Endodermal cell (in vitro differentiated cells): ENCODE results near the gene PODXL2. TPM values are rescaled to one million over a fixed set of nuclear protein-coding genes. Genes with fewer than 3 reads are reported as not detected.

ENCODE experiments used
- DNase-seq: peaks from one replicate; pipeline ENCODE4 v3.0.0-alpha.2; 2017
- H3K27ac ChIP-seq: 2 replicates; pipeline ENCODE4 v1.5.1; 2013; ENCODE audit warnings: mild to moderate bottlenecking, low read depth, low read length, moderate library complexity
- H3K27me3 ChIP-seq: 2 replicates; pipeline ENCODE4 v1.6.1; 2013; ENCODE audit warnings: mild to moderate bottlenecking, low read length, moderate library complexity; ENCODE audit not compliant: insufficient read depth, control insufficient read depth, poor library complexity, severe bottlenecking
- H3K36me3 ChIP-seq: 2 replicates; pipeline ENCODE4 v1.7.0; 2013; ENCODE audit warnings: mild to moderate bottlenecking, low read length, moderate library complexity; ENCODE audit not compliant: control insufficient read depth, insufficient read depth
- H3K4me1 ChIP-seq: one replicate; pipeline ENCODE4 v1.7.0; 2013; ENCODE audit warnings: low read length; ENCODE audit not compliant: control insufficient read depth, insufficient read depth
- H3K4me3 ChIP-seq: 2 replicates; pipeline ENCODE4 v1.5.1; 2013; ENCODE audit warnings: mild to moderate bottlenecking, low read length, moderate library complexity
- H3K9ac ChIP-seq: 2 replicates; pipeline ENCODE4 v1.6.1; 2013; ENCODE audit warnings: mild to moderate bottlenecking, low read length, moderate library complexity; ENCODE audit not compliant: poor library complexity, severe bottlenecking; ENCODE audit errors: extremely low read depth
- H3K9me3 ChIP-seq: 2 replicates; pipeline ENCODE4 v1.6.1; 2013; ENCODE audit warnings: mild to moderate bottlenecking, low read length, moderate library complexity; ENCODE audit not compliant: control insufficient read depth
- H3K27ac Mint-ChIP-seq: 2 replicates; pipeline ENCODE4 v1.8.0; 2020; ENCODE audit warnings: mixed read lengths
- H3K27me3 Mint-ChIP-seq: 2 replicates; pipeline ENCODE4 v1.8.0; 2021; ENCODE audit warnings: mild to moderate bottlenecking, mixed read lengths; ENCODE audit not compliant: insufficient read depth
- H3K36me3 Mint-ChIP-seq: 2 replicates; pipeline ENCODE4 v1.8.0; 2020; ENCODE audit warnings: low read depth, mixed read lengths
- H3K4me1 Mint-ChIP-seq: 2 replicates; pipeline ENCODE4 v1.8.0; 2020; ENCODE audit warnings: mixed read lengths
- H3K4me3 Mint-ChIP-seq: 2 replicates; pipeline ENCODE4 v1.8.0; 2020; ENCODE audit warnings: mild to moderate bottlenecking, moderate library complexity, mixed read lengths
- H3K9me3 Mint-ChIP-seq: 2 replicates; pipeline ENCODE4 v1.8.0; 2020; ENCODE audit warnings: mild to moderate bottlenecking, mixed read lengths
- CTCF ChIP-seq: fragments of 200-600 bp; sonication (generic); conservative IDR thresholded peaks from 2 replicates; pipeline ENCODE4 v1.5.0; 2021; ENCODE audit warnings: antibody characterized with exemption, mild to moderate bottlenecking
- WGBS, 2 experiments: methylation state at CpG; one replicate each; pipeline versions ENCODE4 v1.1.5 to v1.1.7; 2013; ENCODE audit warnings: missing lambda C conversion rate in 2 of 2, mixed read lengths in 1 of 2; ENCODE audit not compliant: insufficient coverage in 1 of 2, insufficient read length in 1 of 2; 5-methylcytosine and 5-hydroxymethylcytosine counted together
- total RNA-seq, 2 donors: library from RNA; stranded (reverse); fragmentation: NEBNext Ultra II Directional in 1 of 2; extraction: Animal tissue kit (Norgen Biotek cat#: 25700) in 1 of 2; gene quantifications; 2 replicates in 1 of 2; 3 replicates in 1 of 2; pipeline ENCODE4 v1.2.1, GENCODE V29; 2021

Gene PODXL2
- total RNA-seq, 2 donors from 2014 or later, result 11.8 to 16.5 TPM

DNA sequence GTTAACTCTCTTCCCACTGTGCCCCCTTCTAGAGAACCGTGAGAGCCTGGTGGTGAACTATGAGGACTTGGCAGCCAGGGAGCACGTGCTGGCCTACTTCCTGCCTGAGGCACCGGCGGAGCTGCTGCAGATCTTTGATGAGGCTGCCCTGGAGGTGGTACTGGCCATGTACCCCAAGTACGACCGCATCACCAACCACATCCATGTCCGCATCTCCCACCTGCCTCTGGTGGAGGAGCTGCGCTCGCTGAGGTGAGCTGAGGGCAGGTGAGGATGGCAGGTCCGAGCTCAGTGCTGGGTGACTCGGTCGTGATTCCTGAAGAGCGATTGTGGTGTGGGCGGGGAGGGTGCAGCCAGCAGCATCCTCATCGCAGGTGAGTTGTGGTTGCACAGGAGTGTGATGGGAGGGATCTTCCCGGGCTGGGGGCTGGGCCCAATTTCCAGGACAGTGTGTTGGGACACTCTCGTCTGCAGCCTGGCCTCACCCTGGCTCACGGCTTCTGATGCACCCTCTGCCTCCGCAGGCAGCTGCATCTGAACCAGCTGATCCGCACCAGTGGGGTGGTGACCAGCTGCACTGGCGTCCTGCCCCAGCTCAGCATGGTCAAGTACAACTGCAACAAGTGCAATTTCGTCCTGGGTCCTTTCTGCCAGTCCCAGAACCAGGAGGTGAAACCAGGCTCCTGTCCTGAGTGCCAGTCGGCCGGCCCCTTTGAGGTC is 22.7 kb upstream of the PODXL2 start:
- H3K36me3 Mint-ChIP-seq, result peaks cover 92% of the 10 kb centered on the region
- no peak for TF ChIP-seq CTCF

GRCh38 chr3:127606981-127607595 is 21.9 kb upstream of the PODXL2 start:
- Mint-ChIP-seq H3K27me3 (no peaks in the 10 kb centered on the region), H3K9me3 (no peaks in the 10 kb centered on the region), H3K4me1 (peaks cover 2% of the 10 kb centered on the region), H3K27ac (no peak overlapping the region), H3K4me3 (no peak overlapping the region), H3K36me3 (peaks cover 89% of the 10 kb centered on the region)
- Histone ChIP-seq H3K4me1 (no peaks in the 10 kb centered on the region), H3K27ac (no peak overlapping the region), H3K4me3 (no peak overlapping the region), H3K27me3 (no peaks in the 10 kb centered on the region), H3K9me3 (no peaks in the 10 kb centered on the region), H3K36me3 (peaks cover 73% of the 10 kb centered on the region), H3K9ac (no peak overlapping the region)
- no peak for DNase-seq
- 93 to 97% methylated on average over 16 to 17 of the region's 17 CpGs for WGBS, 2 experiments
- no peak for TF ChIP-seq CTCF

More for the DNA sequence above, 22.7 kb upstream of the PODXL2 start:
- Histone ChIP-seq H3K36me3 (peaks cover 79% of the 10 kb centered on the region), H3K27ac (no peak overlapping the region), H3K9ac (no peak overlapping the region), H3K9me3 (no peaks in the 10 kb centered on the region), H3K4me1 (no peaks in the 10 kb centered on the region), H3K4me3 (no peak overlapping the region), H3K27me3 (no peaks in the 10 kb centered on the region)
- Mint-ChIP-seq H3K4me1 (peaks cover 4% of the 10 kb centered on the region), H3K27me3 (no peaks in the 10 kb centered on the region), H3K27ac (no peak overlapping the region), H3K4me3 (no peak overlapping the region), H3K9me3 (no peaks in the 10 kb centered on the region)
- WGBS, 2 experiments, result 95 to 99% methylated on average over 11 to 24 of the region's 24 CpGs
- DNase-seq, result no peak

DNA sequence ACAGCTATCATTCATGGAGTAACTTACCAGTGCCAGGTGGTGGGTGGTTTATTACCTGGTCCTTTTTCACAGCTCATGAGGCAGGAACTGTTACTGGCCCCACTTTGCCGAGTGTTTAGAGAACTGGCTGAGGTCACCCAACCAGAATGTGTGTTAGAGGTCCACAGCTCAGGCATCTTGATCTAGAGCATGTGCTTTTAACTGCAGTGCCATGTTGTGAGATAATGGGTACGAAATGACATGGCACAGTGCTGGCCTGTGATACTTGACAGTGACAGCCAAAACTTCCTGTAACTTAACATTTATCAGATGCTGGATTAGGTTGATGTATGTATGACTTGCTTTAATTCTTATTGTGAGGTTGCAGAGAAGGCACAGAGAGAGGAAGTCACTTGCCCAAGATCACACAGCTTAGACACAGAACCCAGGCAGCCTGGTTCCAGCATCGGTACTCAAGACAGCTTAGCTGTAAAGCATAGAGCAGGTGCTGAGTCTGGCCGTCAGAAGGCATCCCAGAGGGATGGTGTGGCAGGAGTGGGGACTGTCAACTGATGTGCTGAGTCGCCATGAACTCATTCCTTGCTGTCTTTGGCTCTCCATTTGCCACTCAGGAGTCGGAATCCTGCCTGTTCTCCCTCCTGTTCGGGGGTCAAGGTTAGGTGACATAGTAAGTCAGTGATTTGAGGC is 21.2 kb upstream of the PODXL2 start:
- 95 to 97% methylated on average over 6 to 7 of the region's 7 CpGs for whole genome bisulfite sequencing, 2 experiments

More for the DNA sequence above, 21.2 kb upstream of the PODXL2 start:
- H3K4me1 Mint-ChIP-seq, result no peaks in the 10 kb centered on the region
- H3K27ac ChIP-seq, result no peak overlapping the region
- peaks cover 89% of the 10 kb centered on the region for H3K36me3 Mint-ChIP-seq
- H3K27me3 Mint-ChIP-seq, result no peaks in the 10 kb centered on the region
- no peak for DNase-seq
- no peak overlapping the region for H3K27ac Mint-ChIP-seq
- H3K27me3 ChIP-seq, result no peaks in the 10 kb centered on the region
- no peaks in the 10 kb centered on the region for H3K4me1 ChIP-seq
- H3K4me3 ChIP-seq, result no peak overlapping the region
- no peaks in the 10 kb centered on the region for H3K9me3 Mint-ChIP-seq
- H3K36me3 ChIP-seq, result peaks cover 73% of the 10 kb centered on the region
- no peak for TF ChIP-seq CTCF
- no peak overlapping the region for H3K4me3 Mint-ChIP-seq
- H3K9ac ChIP-seq, result no peak overlapping the region
- no peaks in the 10 kb centered on the region for H3K9me3 ChIP-seq
